SK-MEL-5 (cell line): ENCODE data around the gene GATB. TPM values are rescaled to one million over a fixed set of nuclear protein-coding genes. Genes with fewer than 3 reads are reported as not detected.

Experiments used
- DNase-seq: peaks from one replicate; pipeline ENCODE4 v3.0.0-alpha.2; 2016; ENCODE audit warnings: low read depth, low spot score
- in situ Hi-C: cut with HindIII; loops from 2 replicates; pipeline ENCODE4 v1.10.0; 2016; ENCODE audit warnings: low sequenced_read_pairs, high pct_unique_total_duplicates, low pct_unique_long_range_greater_than_20kb
- polyA plus RNA-seq, 2 experiments: library from polyadenylated mRNA; depleted of rRNA; stranded (reverse); fragments of >200 nt; gene quantifications; 2 replicates each; pipeline ENCODE4 v1.2.3, GENCODE V29; 2015
- total RNA-seq: library from RNA; depleted of rRNA; stranded (reverse); fragments of >200 nt; shearing (Covaris generic); gene quantifications from 2 replicates; pipeline ENCODE4 v1.2.3, GENCODE V29; 2014; rRNA removed

The GATB gene, protein sequence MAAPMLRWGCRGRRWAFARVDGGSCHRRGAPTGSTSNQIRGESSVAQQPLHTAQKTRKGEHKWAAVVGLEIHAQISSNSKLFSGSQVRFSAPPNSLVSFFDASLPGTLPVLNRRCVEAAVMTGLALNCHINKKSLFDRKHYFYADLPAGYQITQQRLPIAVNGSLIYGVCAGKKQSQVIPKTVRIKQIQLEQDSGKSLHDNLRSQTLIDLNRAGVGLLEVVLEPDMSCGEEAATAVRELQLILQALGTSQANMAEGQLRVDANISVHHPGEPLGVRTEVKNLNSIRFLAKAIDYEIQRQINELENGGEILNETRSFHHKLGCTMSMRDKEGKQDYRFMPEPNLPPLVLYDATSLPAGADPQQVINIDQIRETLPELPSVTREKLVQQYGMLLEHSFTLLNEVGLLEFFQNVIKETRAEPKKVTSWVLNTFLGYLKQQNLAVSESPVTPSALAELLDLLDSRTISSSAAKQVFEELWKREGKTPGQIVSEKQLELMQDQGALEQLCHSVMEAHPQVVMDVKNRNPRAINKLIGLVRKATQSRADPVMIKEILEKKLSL
- 30.4 and 33.9 TPM in 2 replicates for total RNA-seq
- polyA plus RNA-seq (2015; cell fraction: cytosol; rRNA removed) = 20.3 and 22.3 TPM in 2 replicates
- polyA plus RNA-seq (2015; cell fraction: nucleus; rRNA removed) = 22.6 and 23.5 TPM in 2 replicates

DNA sequence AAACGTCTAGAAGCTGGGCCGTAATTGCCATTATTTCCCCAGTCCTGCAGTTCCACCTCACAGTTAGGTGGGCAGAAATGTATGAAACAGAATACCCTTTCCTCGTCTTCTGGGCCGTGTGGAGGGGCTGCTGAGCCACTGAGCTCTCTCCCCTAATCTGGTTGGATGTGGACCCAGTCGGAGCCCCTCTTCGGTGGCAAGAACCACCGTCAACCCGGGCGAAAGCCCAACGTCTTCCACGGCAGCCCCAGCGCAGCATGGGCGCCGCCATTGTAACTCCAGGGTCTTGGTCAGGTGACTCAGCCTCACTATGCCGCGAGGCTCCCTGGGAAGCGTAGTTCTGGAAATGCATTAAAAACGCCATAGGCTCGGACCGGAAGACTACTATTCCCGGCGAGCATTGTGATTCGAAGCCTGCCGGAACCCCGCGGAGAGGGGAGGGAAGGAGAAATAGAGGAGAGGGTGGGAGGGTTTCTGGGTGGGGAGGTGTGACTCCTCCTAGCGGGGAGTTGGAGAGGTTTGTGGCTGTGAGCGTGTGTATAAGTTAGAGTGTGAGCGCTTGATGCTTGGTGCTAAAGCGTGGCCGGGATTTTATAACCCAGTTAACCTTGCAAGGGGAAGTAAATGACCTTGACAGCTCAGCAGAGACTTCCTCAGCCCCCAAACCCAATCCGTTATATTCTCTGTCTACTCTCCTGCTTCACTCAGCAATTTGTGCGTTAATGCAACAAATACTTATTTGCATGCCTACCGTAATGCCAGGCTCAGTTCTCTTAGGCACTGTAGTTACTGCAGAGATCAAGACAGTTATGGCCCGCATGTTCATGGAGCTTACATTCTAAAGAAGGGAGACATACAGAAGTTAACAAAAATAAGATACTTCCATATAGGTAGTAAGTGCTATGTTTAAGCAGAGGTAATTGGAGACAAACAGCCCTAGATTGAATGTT lies at the start of gene GATB:
Gene GATB, minus strand, starts transcription at position 296 of the 950 bp plus-strand sequence. Its CDS starts 25 bp downstream, at position 271.
- in situ Hi-C loops = no loop called here
- peak; percentile 96 for DNase-seq

GRCh38 chr4:151810476-151810875 lies 49.7 kb upstream of the GATB start:
- DNase-seq = no peak
- in situ Hi-C loops = no loop called here

GRCh38 chr4:151809716-151810115 lies 48.9 kb upstream of the GATB start:
- in situ Hi-C loops = no loop called here
- DNase-seq = no peak

GRCh38 chr4:151808542-151808941 lies 47.7 kb upstream of the GATB start:
- in situ Hi-C loops = no loop called here
- DNase-seq = no peak

DNA sequence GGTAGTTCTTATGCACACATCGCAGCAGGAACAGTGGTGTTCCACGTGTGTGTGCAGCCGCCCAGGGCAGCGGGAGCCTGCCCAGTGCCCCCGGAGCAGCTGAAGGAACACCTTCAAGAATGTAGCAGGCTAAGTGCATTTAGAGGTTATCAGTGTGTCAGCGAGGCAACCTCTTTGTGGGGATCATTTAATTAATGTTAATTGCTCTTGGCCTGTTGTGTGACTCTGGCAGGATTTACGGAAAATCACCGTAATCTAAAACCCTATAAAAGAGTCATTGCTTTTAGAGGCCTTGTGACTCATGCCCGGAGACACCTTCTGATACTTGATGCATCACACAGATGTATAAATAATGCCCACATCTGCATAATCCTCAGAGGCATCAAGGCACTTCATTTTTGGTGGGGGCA lies 47.3 kb upstream of the GATB start:
- in situ Hi-C loops = no loop called here

DNA sequence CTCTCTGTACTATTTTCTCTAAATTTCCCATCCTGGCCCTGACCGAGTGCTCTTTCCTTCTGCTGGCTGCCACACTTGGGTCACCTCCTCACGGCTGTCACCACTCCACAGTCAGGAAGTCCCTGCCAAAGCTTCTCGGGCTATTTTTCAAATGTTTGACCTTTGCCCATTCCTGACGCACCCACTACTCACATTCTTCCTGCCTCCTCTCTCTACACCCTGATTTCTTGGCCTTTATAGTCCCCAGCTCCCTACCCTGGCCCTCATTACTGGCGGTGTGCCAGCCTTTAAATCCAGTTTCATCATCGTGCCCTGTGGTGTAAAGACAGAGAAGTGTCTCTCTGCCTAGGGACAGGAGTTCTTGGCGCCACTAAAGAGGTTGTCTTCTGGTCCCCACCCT lies 46.4 kb upstream of the GATB start:
- in situ Hi-C loops = no loop called here
- no peak for DNase-seq

More for the DNA sequence above, 47.3 kb upstream of the GATB start:
- no peak for DNase-seq

DNA sequence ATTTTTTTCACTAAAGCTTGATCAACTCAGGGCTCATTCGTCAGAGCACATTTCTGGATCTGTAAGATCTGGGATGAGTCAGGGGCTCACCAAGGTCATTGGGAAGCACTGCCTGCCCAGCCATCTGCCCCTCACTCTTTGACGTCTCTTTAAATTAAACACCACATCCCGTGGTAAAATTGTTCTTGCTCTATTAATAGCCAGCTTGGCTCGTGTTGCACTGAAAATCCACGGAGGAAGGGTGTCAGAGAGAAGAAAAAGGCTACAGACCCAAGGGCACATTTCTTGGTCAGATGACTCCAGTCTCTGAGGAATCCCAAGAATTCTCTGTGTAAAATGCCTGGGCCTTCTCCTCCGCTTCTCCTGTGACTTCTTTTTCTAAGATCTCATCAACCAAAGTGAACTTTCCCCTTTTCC lies 45.7 kb upstream of the GATB start:
- DNase-seq = peak; percentile 23
- in situ Hi-C loops = no loop called here

GRCh38 chr4:151804821-151805220 lies 44.0 kb upstream of the GATB start:
- in situ Hi-C loops = no loop called here
- DNase-seq = no peak

- in situ Hi-C loops = no loop called here
- no peak for DNase-seq
Measured at GRCh38 chr4:151804086-151804630, 43.4 kb upstream of the GATB start.

GRCh38 chr4:151803246-151803645 lies 42.4 kb upstream of the GATB start:
- no peak for DNase-seq
- in situ Hi-C loops = no loop called here

GRCh38 chr4:151801547-151802516 lies 41.0 kb upstream of the GATB start:
- DNase-seq = peak; percentile 61
- in situ Hi-C loops = no loop called here

DNA sequence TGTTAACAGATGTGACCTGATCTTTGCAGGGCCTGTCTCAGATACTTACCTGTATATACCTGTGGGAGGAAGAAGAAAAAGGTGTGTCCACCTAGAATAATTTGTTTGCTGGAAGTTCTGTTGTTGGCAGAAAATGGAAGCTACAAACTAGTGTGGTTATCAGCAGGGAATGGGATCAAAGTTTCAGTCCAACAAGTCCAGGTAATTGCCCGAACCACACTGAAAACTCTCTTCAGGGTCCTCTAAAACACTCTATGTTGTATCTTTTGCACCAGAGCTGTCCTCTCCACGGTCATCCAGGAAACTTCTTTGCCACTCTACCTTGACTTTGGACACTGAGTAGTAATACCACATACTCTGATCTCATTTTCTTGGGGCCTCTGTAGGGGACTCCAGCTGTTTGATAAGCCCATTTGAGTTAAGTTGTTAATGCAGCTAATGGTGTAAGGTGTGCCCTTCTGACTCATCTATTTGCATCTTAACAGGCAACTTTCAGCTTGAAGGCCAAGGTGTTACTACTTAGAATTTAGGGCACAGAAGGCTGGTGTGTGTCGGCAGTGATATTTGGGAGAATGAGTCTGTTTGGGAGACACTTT lies 38.7 kb upstream of the GATB start:
- in situ Hi-C loops = no loop called here
- DNase-seq = no peak

- DNase-seq = no peak
- in situ Hi-C loops = no loop called here
Measured at GRCh38 chr4:151798678-151799416, 38.0 kb upstream of the GATB start.

GRCh38 chr4:151797853-151798252 lies 37.0 kb upstream of the GATB start:
- in situ Hi-C loops = no loop called here
- DNase-seq = no peak

DNA sequence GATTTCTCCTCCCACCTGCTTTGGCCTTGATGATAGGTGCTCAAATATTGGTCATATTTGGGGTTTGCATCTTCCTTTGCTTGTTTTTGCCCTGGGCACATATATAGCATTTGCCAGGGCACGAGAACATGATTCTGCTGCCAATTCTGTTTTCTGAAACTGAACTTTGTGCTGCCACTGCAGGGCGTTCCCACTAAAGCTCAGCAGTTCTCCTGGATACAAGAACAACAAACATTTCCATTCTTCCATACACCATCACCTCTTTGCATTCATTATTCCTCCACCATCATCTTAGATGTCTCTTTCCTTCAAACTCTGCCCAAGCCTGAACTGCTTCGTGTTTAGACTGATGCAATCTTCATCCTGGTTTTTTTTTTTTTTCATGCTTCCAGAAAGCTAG lies 36.3 kb upstream of the GATB start:
- no peak for DNase-seq
- in situ Hi-C loops = no loop called here

DNA sequence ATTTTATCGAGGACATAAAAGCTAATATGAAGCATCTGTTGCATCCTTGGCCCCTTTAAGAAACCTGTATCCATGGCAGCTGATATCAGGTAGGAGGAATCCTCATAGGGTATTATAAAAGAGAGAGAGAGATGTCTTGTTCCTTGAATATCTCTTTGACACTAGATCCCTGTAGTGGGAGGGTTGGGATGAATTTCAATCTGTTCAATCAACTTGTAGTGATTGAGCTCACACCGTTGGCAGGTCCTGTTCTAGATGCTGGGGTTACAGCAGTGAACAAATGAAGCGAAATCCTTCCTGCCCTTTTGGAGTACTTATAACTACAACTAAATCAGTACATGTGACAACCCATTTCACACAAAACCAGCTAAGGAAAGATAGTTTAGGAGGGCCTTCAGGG lies 35.3 kb upstream of the GATB start:
- no peak for DNase-seq
- in situ Hi-C loops = no loop called here
